ENCODE measurements around the gene WFDC10B. TPM values are rescaled to one million over a fixed set of nuclear protein-coding genes. Genes with fewer than 3 reads are reported as not detected.
A peak's percentile ranks its signal among the peaks of the same experiment; 100 is the strongest.
"Not testable (repeated sequence)": the region's sequence is repeated elsewhere in the genome, so short reads cannot be mapped to it uniquely, and the experiment has no call there.

Gene WFDC10B
- total RNA-seq, 1 experiment from 2014 or later: not detected

DNA sequence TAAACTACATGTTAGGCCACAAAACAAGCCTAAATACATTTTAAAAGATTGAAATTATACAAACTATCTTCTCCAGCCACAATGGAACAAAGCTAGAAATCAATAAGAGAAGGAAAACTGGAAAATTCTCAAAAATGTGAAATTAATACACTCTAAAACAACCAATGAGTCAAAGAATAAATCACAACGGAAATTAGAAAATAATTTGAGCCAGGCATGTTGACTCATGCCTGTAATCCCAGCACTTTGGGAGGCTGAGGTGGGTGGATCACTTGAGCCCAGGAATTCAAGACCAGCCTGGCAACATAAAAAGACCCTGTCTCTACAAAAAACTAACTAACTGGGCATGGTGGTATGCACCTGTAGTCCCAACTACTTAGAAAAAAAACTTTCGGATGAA, 9.3 kb downstream of the WFDC10B start:
- Histone ChIP-seq H2AFZ (ENCODE audit: low read length) (no peak overlapping the region), H3K23ac (ENCODE audit: insufficient read length, low read depth, low read length) (no peak overlapping the region), H4K5ac (ENCODE audit: insufficient read length, low read depth, low read length) (no peak overlapping the region), H3K9me3 (ENCODE audit: control insufficient read depth, low read depth, low read length) (no peaks in the 10 kb centered on the region), H2BK15ac (ENCODE audit: low read depth, low read length) (no peak overlapping the region), H2BK20ac (ENCODE audit: low read depth, low read length, poor library complexity, severe bottlenecking) (no peak overlapping the region), H4K20me1 (ENCODE audit: control insufficient read depth, insufficient read depth, insufficient read length) (no peaks in the 10 kb centered on the region), H3K56ac (ENCODE audit: insufficient read length, low read depth, low read length) (no peak overlapping the region), H3K4ac (ENCODE audit: low read depth, low read length) (no peak overlapping the region), H2AK5ac (ENCODE audit: insufficient read length, low read length) (no peak overlapping the region), H3K23me2 (ENCODE audit: insufficient read length, low read depth, low read length, poor library complexity, severe bottlenecking) (no peaks in the 10 kb centered on the region), H3K79me2 (ENCODE audit: insufficient read depth, low read length) (no peaks in the 10 kb centered on the region; the same call in 1 of the 2 replicates), H3K14ac (ENCODE audit: insufficient read depth, low read length) (no peak overlapping the region), H3K9ac (ENCODE audit: extremely low read depth, insufficient read length, low read length) (no peak overlapping the region), H2BK5ac (ENCODE audit: insufficient read length, low read length) (no peak overlapping the region), H3K79me1 (ENCODE audit: insufficient read depth, low read depth, low read length, poor library complexity, severe bottlenecking) (no peaks in the 10 kb centered on the region), H3K27ac (ENCODE audit: insufficient read length, low read depth, low read length) (no peak overlapping the region), H3K4me1 (ENCODE audit: insufficient read depth, low read length) (no peaks in the 10 kb centered on the region), H3K18ac (ENCODE audit: insufficient read length, low read depth, low read length) (no peak overlapping the region), H3K27me3 (ENCODE audit: insufficient read depth, low read length) (no peaks in the 10 kb centered on the region), H4K91ac (ENCODE audit: insufficient read length, low read depth, low read length) (no peak overlapping the region), H3K4me2 (ENCODE audit: insufficient read depth, insufficient read length, low read length) (no peak overlapping the region), H3T11ph (ENCODE audit: low read length) (no peak overlapping the region), H2BK120ac (ENCODE audit: low read depth, low read length, poor library complexity, severe bottlenecking) (no peak overlapping the region), H2BK12ac (ENCODE audit: insufficient read length, low read depth, low read length) (no peak overlapping the region), H4K8ac (replicated peaks; ENCODE audit: insufficient read length, low read depth, low read length) (no peak overlapping the region)
- H3K27ac Mint-ChIP-seq: 0 out of 7 replicates have a peak overlapping the region, but pooled peaks of 1 of the 3 experiments have one; percentile 39
- no CpG with 5 or more reads among the region's 2 CpGs for WGBS (ENCODE audit: extremely low coverage, insufficient read length, low lambda C conversion rate)
- peaks cover 18 to 31% of the 10 kb centered on the region in 2 experiments for H3K9me3 Mint-ChIP-seq
- H3K4me3 Mint-ChIP-seq: no peak overlapping the region
- H3K4me1 Mint-ChIP-seq: no peaks in the 10 kb centered on the region
- no peak for DNase-seq
- peaks cover 12 to 19% (median 15%) of the 10 kb centered on the region in 3 experiments for H3K36me3 Mint-ChIP-seq (ENCODE audit: insufficient read depth in 1 of 3, low read depth in 3 of 3)
- no peak for TF ChIP-seq CTCF (conservative IDR thresholded peaks at IDR 0.05)
- no peaks in the 10 kb centered on the region for H3K27me3 Mint-ChIP-seq (ENCODE audit: low read depth)

- H3K4me3 Mint-ChIP-seq; H3K27me3 ChIP-seq (ENCODE audit: insufficient read depth, low read length); H3K27me3 Mint-ChIP-seq (ENCODE audit: low read depth); H3K14ac ChIP-seq (ENCODE audit: insufficient read depth, low read length); H2AFZ ChIP-seq (ENCODE audit: low read length); H4K8ac ChIP-seq (replicated peaks; ENCODE audit: insufficient read length, low read depth, low read length); H2BK12ac ChIP-seq (ENCODE audit: insufficient read length, low read depth, low read length); H2BK20ac ChIP-seq (ENCODE audit: low read depth, low read length, poor library complexity, severe bottlenecking); H3K23ac ChIP-seq (ENCODE audit: insufficient read length, low read depth, low read length); H3K27ac ChIP-seq (ENCODE audit: insufficient read length, low read depth, low read length); H3K18ac ChIP-seq (ENCODE audit: insufficient read length, low read depth, low read length); H4K20me1 ChIP-seq (ENCODE audit: control insufficient read depth, insufficient read depth, insufficient read length); H2BK120ac ChIP-seq (ENCODE audit: low read depth, low read length, poor library complexity, severe bottlenecking); H2BK5ac ChIP-seq (ENCODE audit: insufficient read length, low read length); H3K4me1 ChIP-seq (ENCODE audit: insufficient read depth, low read length); H3K9me3 ChIP-seq (ENCODE audit: control insufficient read depth, low read depth, low read length); H3K4ac ChIP-seq (ENCODE audit: low read depth, low read length); H3K27ac Mint-ChIP-seq; H3K4me1 Mint-ChIP-seq; H2AK5ac ChIP-seq (ENCODE audit: insufficient read length, low read length); H4K91ac ChIP-seq (ENCODE audit: insufficient read length, low read depth, low read length); H4K5ac ChIP-seq (ENCODE audit: insufficient read length, low read depth, low read length); H3K79me2 ChIP-seq (ENCODE audit: insufficient read depth, low read length); H3K23me2 ChIP-seq (ENCODE audit: insufficient read length, low read depth, low read length, poor library complexity, severe bottlenecking); H3T11ph ChIP-seq (ENCODE audit: low read length); DNase-seq; H3K4me2 ChIP-seq (ENCODE audit: insufficient read depth, insufficient read length, low read length); H2BK15ac ChIP-seq (ENCODE audit: low read depth, low read length); H3K79me1 ChIP-seq (ENCODE audit: insufficient read depth, low read depth, low read length, poor library complexity, severe bottlenecking); H3K56ac ChIP-seq (ENCODE audit: insufficient read length, low read depth, low read length); H3K9ac ChIP-seq (ENCODE audit: extremely low read depth, insufficient read length, low read length): not testable (repeated sequence)
- Mint-ChIP-seq H3K36me3 (ENCODE audit: insufficient read depth in 1 of 3, low read depth in 3 of 3) (peaks cover 12 to 19% (median 15%) of the 10 kb centered on the region in 3 experiments), H3K9me3 (peaks cover 18 to 32% of the 10 kb centered on the region in 2 experiments)
- no CpG with 5 or more reads among the region's 12 CpGs for WGBS (ENCODE audit: extremely low coverage, insufficient read length, low lambda C conversion rate)
Observed at GRCh38 chr20:45693346-45693745, 11.5 kb downstream of the WFDC10B start.
